ENCODE measurements around the gene PI3. TPM values are rescaled to one million over a fixed set of nuclear protein-coding genes. Genes with fewer than 3 reads are reported as not detected.

The PI3 gene
- total and polyA plus RNA-seq, 2 experiments from 2014 or later = not detected

DNA sequence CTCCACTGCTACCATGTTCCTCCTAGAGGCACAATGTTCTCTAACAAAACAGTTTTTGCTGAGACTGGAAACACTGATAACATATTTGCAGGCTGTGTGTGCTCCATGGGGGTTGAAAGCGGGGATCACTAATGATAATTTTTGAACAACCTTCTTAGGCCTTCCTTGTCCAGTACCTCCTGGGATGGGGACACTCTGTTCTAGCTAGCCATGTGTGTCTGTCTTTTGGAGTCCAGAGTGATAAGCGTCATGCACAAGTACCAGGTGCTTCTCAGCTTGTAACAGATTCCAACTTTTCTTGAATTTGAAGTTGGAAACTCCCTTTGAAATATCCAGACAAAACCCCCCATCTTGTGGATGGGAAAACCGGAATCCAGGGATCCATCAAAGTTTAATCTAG, 15.2 kb downstream of the PI3 start (continued):
- TF ChIP-seq, protein P1, sequence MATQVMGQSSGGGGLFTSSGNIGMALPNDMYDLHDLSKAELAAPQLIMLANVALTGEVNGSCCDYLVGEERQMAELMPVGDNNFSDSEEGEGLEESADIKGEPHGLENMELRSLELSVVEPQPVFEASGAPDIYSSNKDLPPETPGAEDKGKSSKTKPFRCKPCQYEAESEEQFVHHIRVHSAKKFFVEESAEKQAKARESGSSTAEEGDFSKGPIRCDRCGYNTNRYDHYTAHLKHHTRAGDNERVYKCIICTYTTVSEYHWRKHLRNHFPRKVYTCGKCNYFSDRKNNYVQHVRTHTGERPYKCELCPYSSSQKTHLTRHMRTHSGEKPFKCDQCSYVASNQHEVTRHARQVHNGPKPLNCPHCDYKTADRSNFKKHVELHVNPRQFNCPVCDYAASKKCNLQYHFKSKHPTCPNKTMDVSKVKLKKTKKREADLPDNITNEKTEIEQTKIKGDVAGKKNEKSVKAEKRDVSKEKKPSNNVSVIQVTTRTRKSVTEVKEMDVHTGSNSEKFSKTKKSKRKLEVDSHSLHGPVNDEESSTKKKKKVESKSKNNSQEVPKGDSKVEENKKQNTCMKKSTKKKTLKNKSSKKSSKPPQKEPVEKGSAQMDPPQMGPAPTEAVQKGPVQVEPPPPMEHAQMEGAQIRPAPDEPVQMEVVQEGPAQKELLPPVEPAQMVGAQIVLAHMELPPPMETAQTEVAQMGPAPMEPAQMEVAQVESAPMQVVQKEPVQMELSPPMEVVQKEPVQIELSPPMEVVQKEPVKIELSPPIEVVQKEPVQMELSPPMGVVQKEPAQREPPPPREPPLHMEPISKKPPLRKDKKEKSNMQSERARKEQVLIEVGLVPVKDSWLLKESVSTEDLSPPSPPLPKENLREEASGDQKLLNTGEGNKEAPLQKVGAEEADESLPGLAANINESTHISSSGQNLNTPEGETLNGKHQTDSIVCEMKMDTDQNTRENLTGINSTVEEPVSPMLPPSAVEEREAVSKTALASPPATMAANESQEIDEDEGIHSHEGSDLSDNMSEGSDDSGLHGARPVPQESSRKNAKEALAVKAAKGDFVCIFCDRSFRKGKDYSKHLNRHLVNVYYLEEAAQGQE (IDR thresholded peaks at IDR 0.05; ENCODE audit: unreplicated experiment) = no peak
- TF ChIP-seq JUNB (IDR thresholded peaks at IDR 0.05; ENCODE audit: unreplicated experiment) = no peak
- no peak for TF ChIP-seq NANOG (IDR thresholded peaks at IDR 0.05; ENCODE audit: borderline replicate concordance)

DNA sequence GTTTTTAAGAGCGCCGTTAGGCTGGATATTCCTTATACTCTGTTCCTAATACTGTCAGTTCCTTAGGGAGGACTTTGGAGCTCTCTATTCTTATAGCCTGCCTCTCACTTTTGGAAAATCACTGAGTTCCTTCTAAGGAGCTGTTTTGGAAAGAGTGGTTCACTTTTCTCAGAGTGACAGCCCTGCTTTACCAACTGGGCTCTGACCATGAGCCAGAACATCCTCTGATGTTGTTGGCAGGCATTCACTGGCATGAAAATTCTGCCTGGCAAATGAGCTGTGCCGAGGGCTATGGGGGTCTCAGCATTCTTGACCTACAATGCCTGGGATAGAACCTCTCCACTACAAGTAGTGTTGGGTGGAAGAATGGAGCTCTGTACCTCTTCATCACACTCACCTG, 17.2 kb downstream of the PI3 start:
- H3K27ac Mint-ChIP-seq = no peak overlapping the region
- H3F3A ChIP-seq (replicated peaks; ENCODE audit: low read depth) = no peaks in the 10 kb centered on the region
- ATAC-seq (no peak), DNase-seq (ENCODE audit: low spot score) (no peak)
- H3K4me3 Mint-ChIP-seq = no peak overlapping the region
- no peaks in the 10 kb centered on the region for H3K27me3 Mint-ChIP-seq (ENCODE audit: insufficient read depth, low read depth, poor library complexity)
- H3K36me3 Mint-ChIP-seq (ENCODE audit: low read depth) = no peaks in the 10 kb centered on the region
- H3K79me2 ChIP-seq (replicated peaks; ENCODE audit: insufficient read depth) = no peaks in the 10 kb centered on the region
- no peak overlapping the region for H2AFZ ChIP-seq
- H3K27ac ChIP-seq (ENCODE audit: low read depth) = no peak overlapping the region
- no peak overlapping the region for H3K4me3 ChIP-seq
- H3K36me3 ChIP-seq (ENCODE audit: insufficient read depth) = no peaks in the 10 kb centered on the region
- no peak overlapping the region for H3K4me2 ChIP-seq
- H3K4me1 ChIP-seq (ENCODE audit: insufficient read depth) = no peaks in the 10 kb centered on the region
- 0 out of 2 replicates have a peak, but pooled peaks cover 3% of the 10 kb centered on the region for H3K9me2 ChIP-seq (ENCODE audit: insufficient read depth)
- no peaks in the 10 kb centered on the region for H3K4me1 Mint-ChIP-seq
- H3K27me3 ChIP-seq (ENCODE audit: insufficient read depth) = no peaks in the 10 kb centered on the region
- no peaks in the 10 kb centered on the region for H4K20me1 ChIP-seq (replicated peaks; ENCODE audit: insufficient read depth)
- H3K9me3 Mint-ChIP-seq = 0 out of 3 replicates have a peak, but pooled peaks cover 3% of the 10 kb centered on the region
- TF ChIP-seq ZNF114 (CRISPR knock-in tag; IDR thresholded peaks at IDR 0.05) (no peak), POLR2AphosphoS5 (IDR thresholded peaks at IDR 0.05; ENCODE audit: low read depth) (no peak), EZH2phosphoT487 (IDR thresholded peaks at IDR 0.05; ENCODE audit: unreplicated experiment) (no peak), EZH2 (IDR thresholded peaks at IDR 0.05; ENCODE audit: low read depth, unreplicated experiment) (no peak), STAT1 (IDR thresholded peaks at IDR 0.05; ENCODE audit: unreplicated experiment) (no peak), NANOG (IDR thresholded peaks at IDR 0.05; ENCODE audit: borderline replicate concordance) (no peak), JUNB (IDR thresholded peaks at IDR 0.05; ENCODE audit: unreplicated experiment) (no peak), ZNF331 (CRISPR knock-in tag; IDR thresholded peaks at IDR 0.05; ENCODE audit: low read depth) (no peak), CREB1 (CRISPR knock-in tag; IDR thresholded peaks at IDR 0.05; ENCODE audit: low read depth) (no peak)
- TF ChIP-seq, protein P2, sequence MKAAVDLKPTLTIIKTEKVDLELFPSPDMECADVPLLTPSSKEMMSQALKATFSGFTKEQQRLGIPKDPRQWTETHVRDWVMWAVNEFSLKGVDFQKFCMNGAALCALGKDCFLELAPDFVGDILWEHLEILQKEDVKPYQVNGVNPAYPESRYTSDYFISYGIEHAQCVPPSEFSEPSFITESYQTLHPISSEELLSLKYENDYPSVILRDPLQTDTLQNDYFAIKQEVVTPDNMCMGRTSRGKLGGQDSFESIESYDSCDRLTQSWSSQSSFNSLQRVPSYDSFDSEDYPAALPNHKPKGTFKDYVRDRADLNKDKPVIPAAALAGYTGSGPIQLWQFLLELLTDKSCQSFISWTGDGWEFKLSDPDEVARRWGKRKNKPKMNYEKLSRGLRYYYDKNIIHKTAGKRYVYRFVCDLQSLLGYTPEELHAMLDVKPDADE (IDR thresholded peaks at IDR 0.05) = no peak
- TF ChIP-seq, protein P3, sequence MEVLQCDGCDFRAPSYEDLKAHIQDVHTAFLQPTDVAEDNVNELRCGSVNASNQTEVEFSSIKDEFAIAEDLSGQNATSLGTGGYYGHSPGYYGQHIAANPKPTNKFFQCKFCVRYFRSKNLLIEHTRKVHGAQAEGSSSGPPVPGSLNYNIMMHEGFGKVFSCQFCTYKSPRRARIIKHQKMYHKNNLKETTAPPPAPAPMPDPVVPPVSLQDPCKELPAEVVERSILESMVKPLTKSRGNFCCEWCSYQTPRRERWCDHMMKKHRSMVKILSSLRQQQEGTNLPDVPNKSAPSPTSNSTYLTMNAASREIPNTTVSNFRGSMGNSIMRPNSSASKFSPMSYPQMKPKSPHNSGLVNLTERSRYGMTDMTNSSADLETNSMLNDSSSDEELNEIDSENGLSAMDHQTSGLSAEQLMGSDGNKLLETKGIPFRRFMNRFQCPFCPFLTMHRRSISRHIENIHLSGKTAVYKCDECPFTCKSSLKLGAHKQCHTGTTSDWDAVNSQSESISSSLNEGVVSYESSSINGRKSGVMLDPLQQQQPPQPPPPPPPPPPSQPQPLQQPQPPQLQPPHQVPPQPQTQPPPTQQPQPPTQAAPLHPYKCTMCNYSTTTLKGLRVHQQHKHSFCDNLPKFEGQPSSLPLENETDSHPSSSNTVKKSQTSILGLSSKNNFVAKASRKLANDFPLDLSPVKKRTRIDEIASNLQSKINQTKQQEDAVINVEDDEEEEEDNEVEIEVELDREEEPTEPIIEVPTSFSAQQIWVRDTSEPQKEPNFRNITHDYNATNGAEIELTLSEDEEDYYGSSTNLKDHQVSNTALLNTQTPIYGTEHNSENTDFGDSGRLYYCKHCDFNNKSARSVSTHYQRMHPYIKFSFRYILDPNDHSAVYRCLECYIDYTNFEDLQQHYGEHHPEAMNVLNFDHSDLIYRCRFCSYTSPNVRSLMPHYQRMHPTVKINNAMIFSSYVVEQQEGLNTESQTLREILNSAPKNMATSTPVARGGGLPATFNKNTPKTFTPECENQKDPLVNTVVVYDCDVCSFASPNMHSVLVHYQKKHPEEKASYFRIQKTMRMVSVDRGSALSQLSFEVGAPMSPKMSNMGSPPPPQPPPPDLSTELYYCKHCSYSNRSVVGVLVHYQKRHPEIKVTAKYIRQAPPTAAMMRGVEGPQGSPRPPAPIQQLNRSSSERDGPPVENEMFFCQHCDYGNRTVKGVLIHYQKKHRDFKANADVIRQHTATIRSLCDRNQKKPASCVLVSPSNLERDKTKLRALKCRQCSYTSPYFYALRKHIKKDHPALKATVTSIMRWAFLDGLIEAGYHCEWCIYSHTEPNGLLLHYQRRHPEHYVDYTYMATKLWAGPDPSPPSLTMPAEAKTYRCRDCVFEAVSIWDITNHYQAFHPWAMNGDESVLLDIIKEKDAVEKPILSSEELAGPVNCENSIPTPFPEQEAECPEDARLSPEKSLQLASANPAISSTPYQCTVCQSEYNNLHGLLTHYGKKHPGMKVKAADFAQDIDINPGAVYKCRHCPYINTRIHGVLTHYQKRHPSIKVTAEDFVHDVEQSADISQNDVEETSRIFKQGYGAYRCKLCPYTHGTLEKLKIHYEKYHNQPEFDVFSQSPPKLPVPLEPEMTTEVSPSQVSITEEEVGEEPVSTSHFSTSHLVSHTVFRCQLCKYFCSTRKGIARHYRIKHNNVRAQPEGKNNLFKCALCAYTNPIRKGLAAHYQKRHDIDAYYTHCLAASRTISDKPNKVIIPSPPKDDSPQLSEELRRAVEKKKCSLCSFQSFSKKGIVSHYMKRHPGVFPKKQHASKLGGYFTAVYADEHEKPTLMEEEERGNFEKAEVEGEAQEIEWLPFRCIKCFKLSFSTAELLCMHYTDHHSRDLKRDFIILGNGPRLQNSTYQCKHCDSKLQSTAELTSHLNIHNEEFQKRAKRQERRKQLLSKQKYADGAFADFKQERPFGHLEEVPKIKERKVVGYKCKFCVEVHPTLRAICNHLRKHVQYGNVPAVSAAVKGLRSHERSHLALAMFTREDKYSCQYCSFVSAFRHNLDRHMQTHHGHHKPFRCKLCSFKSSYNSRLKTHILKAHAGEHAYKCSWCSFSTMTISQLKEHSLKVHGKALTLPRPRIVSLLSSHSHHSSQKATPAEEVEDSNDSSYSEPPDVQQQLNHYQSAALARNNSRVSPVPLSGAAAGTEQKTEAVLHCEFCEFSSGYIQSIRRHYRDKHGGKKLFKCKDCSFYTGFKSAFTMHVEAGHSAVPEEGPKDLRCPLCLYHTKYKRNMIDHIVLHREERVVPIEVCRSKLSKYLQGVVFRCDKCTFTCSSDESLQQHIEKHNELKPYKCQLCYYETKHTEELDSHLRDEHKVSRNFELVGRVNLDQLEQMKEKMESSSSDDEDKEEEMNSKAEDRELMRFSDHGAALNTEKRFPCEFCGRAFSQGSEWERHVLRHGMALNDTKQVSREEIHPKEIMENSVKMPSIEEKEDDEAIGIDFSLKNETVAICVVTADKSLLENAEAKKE (CRISPR knock-in tag; IDR thresholded peaks at IDR 0.05) = no peak
- TF ChIP-seq, protein P4, sequence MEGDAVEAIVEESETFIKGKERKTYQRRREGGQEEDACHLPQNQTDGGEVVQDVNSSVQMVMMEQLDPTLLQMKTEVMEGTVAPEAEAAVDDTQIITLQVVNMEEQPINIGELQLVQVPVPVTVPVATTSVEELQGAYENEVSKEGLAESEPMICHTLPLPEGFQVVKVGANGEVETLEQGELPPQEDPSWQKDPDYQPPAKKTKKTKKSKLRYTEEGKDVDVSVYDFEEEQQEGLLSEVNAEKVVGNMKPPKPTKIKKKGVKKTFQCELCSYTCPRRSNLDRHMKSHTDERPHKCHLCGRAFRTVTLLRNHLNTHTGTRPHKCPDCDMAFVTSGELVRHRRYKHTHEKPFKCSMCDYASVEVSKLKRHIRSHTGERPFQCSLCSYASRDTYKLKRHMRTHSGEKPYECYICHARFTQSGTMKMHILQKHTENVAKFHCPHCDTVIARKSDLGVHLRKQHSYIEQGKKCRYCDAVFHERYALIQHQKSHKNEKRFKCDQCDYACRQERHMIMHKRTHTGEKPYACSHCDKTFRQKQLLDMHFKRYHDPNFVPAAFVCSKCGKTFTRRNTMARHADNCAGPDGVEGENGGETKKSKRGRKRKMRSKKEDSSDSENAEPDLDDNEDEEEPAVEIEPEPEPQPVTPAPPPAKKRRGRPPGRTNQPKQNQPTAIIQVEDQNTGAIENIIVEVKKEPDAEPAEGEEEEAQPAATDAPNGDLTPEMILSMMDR (conservative IDR thresholded peaks at IDR 0.05; ENCODE audit: low read depth in 2 of 2) = no peak

Data from GM23338 (cell line).